ENCODE data around the gene MS4A18.

GRCh38 chr11:60761436-60762190, 37.1 kb downstream of the MS4A18 start:
- TF ChIP-seq CTCF (IDR thresholded peaks at IDR 0.05): no peak
- TF ChIP-seq ZFX (IDR thresholded peaks at IDR 0.05; ENCODE audit: borderline replicate concordance): no peak
